Central memory CD4-positive, alpha-beta T cell (primary cell): ENCODE data around the gene ELOF1.
"Not testable (repeated sequence)": the region's sequence is repeated elsewhere in the genome, so short reads cannot be mapped to it uniquely, and the experiment has no call there.

ENCODE experiments used
- DNase-seq: peaks from one replicate; pipeline ENCODE4 v3.0.0; 2022
- total RNA-seq, 3 experiments: gene quantifications; one replicate each; lab custom pipeline; 2026; lab: John Stamatoyannopoulos, UW

The ELOF1 gene
- 13.7 to 50.5 (median 27.6) reads per million in 3 experiments for total RNA-seq

DNA sequence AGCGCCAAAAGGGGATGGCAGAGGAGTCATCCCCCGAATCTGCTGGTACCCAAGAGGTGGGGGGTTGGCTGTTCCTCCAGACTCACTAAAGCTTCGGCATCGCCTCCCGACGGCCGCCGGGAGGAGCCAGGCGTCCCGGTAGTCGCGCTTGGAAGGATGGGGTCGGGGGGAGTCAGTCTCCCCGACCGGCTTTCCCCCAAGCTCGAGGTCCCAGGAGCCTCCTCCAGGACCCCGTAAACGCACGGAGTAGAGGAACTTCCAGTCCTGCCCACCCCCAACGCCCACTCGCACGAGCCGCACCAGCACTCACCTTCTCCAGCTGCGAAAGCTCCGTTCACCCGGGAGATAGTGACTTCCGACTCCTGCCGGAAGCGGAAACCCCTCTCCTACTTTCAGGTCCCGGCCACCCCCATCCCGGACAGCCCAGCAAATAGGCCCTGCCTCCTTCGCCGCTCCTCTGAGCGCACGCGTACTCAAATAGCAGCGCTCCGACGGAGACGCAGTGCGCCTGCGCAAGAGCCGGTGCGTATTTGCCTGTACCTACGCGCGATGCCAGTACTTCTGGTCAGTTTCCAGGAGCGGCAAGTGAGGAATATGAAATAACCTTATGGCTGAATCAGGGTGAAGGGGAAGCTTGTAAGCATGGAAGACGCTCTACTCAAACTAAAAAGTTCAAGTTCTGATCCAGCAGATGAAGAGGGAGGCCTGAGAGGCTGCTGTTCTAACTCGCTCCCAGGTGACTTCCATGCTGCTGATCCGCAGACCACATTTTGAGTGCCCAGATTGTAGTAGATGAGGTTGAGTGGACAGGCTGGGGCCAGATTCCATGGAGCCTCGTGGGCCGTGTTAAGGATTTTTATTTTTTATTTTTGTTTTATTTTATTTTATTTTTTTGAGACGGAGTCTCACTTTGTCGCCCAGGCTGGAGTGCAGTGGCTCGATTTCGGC, at the start of gene ELOF1:
Gene ELOF1 (minus strand): TSS at position 350 of the 948 bp plus-strand sequence. CDS start 4,883 bp downstream, outside the sequence.
- peak; percentile 96 for DNase-seq

DNA sequence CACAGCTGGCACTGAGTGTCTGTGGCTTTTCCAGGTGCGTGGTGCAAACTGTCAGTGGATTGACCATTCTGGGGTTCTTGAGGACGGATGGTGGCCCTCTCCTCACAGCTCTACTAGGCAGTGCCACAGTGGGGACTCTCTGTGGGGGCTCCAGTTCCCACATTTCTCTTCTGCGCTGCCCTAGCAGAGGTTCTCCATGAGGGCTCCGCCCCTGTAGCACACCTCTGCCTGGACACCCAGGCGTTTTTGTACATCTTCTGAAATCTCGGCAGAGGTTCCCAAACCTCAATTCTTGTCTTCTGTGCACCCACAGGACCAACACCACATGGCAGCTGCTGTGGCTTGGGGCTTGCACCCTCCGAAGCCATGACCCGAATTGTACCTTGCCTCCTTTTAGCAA, 47.5 kb upstream of the ELOF1 start:
- DNase-seq, result no peak

- DNase-seq, result not testable (repeated sequence)
Measured at GRCh38 chr19:11599704-11600103, 40.7 kb upstream of the ELOF1 start.

DNA sequence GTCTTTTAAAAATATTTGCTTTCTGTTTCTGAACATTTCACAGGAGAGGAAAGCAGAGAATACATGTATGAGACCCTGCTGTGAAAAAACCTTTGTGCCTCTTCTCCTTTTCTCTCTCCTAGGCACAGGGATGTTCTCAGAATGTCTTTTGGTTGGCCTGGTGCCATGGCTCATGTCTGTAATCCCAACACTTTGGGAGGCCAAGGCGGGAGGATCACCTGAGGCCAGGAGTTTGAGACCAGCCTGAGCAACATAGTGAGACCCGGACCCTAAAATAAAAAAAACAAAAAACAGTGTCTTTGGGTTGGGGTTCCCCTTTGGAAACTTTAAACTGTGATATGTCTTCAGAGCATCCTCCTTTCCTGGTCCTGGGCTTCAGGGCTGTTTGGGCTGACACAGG, 39.7 kb upstream of the ELOF1 start:
- DNase-seq, result no peak

DNA sequence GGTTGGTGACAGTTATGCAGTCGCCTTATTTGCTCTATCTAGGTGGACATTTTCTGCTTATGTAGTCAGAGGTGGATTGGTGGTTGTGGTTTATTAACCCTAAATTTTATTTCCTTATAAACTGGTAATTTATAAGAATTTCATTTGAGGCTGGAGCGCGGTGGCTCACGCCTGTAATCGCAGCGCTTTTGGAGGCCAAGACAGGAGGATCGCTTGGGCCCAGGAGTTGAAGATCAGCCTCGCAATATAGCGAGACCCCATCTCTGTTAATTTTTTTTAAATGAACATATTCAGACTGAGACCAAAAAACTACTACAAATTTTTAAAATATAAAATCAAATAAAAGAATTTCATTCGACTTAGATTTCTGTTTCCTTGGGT, 39.1 kb upstream of the ELOF1 start:
- no peak for DNase-seq

DNA sequence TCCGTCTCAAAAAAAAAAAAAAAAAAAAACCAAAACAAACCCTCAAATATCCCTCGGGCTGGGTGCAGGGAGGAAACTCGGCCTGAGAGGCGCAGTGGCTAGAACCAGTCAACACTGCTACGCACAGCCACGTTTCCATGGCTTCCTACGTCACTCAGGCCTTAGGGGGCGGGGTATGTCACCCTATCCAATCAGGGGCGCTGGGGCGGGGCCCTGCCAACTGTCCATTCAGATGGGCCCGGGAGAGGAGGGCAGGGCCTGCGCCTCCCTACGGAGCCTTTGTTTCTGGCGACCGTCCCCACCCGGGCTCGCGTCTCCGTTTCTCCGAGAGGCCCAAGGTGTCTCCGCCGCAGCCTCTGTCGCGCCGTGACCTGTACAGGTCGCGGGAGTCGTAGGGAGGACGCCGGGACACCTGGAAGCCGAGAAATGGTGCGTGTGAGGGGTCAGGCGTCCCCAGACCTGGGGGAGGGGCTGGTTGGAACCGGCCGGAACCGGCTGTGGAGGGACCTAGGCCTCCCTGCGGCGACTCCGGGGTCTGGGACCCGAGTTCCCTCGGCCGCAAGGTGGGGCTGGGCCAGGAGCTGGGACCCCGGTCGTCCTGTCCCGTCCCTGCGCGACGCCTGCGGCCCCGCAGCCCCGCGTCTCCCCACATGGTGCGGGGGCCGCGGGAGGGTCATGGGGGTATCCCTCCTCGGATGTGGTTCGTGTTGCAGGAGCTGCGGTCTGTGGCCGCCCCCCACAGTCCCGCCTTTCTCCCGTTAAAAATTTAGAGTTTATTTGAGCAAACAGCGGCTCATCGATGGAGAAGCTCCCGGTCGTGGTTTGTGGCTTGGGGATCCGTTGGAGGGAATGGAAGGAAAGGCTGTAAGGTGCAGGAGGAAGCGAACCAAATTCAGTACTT, 38.4 kb upstream of the ELOF1 start, which contains the start of gene ZNF627:
Gene ZNF627 (plus strand): TSS at position 282 of the 901 bp plus-strand sequence. CDS start 145 bp downstream, at position 427.
- DNase-seq, result peak; percentile 97

GRCh38 chr19:11596156-11596555, 37.1 kb upstream of the ELOF1 start:
- DNase-seq, result no peak

GRCh38 chr19:11594084-11594483, 35.1 kb upstream of the ELOF1 start:
- DNase-seq, result no peak

DNA sequence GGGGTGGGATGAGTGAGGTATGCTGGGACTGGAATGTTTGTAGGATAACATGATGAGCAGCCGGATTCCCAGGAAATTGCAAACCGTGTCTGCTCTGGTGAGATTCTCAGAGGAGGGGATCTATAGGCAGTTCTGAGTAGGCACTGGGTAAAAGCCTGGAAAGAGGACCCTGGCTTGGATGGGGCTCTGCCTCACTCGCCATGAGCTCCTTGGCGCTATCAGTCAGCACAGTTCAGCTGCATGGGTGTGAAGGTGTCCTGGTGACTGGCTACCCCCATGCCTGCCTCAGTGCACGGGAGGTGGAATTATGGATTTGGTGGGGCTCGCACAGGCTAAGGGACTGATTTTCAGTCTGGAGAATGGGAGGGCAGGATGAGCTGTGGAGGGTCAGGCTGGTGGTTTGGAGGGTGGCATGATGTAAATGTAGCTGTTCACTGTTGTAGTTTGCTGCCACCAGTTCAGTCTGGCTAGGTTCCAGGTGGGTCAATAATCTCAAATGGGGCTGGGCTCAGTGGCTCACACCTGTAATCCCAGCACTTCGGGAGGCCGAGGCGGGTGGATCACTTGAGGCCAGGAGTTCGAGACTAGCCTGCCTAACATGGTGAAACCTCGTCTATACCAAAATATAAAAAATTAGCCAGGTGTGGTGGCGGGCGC, 29.1 kb upstream of the ELOF1 start:
- no peak for DNase-seq

- peak; percentile 68 for DNase-seq
Measured at GRCh38 chr19:11587302-11587974, 28.4 kb upstream of the ELOF1 start.

DNA sequence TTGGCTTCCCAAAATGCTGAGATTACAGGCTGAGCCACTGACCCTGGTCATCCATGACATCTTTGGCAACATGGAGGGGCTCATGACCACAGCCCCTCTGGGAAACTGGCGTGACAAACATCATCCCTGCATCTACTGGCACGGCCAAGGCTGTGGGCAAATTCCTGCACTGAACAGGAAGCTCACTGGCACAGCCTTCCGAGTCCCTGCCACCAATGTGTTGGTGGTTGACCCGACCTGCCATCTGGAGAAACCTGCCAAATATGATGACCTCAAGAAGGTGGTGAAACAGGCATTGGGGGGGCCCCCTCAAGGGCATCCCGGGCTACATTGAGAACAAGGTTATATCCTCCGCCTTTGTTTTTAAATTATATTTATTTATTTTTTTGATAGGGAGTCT, 27.3 kb upstream of the ELOF1 start:
- DNase-seq, result no peak

DNA sequence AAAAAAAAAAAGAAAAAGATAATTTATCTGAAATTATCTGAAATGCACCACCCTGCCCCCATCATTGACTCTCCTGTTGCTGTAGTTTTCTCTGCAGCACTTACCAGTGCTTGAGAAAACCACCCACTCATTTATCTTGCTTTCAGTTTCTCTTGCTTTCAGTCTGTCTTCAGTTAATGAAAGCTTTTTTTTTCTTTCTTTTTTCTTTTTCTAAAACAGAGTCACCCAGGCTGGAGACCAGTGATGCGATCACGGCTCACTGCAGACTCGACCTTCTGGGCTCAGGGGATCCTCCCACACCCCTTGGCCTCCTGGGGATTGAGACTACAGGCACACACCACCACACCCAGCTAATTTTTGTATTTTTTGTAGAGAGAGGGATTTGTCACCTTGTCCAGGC, 22.7 kb upstream of the ELOF1 start:
- peak; percentile 37 for DNase-seq

DNA sequence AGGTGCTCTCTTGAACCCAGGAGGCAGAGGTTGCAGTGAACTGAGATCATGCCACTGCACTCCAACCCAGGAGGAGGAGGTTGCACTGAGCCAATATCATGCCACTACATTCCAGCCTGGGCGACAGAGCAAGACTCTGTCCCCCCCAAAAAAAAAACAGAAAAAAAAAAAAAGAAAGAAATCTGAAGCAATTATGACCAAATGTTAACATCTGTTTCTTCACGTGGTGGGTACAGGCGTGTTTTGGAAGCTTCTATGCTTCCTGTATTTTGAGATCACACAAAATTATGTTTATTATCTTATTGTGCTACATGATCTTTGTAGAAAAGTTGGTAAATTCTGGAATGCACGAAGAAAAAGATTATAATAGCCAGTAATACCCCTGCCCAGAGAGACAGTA, 21.1 kb upstream of the ELOF1 start:
- no peak for DNase-seq

DNA sequence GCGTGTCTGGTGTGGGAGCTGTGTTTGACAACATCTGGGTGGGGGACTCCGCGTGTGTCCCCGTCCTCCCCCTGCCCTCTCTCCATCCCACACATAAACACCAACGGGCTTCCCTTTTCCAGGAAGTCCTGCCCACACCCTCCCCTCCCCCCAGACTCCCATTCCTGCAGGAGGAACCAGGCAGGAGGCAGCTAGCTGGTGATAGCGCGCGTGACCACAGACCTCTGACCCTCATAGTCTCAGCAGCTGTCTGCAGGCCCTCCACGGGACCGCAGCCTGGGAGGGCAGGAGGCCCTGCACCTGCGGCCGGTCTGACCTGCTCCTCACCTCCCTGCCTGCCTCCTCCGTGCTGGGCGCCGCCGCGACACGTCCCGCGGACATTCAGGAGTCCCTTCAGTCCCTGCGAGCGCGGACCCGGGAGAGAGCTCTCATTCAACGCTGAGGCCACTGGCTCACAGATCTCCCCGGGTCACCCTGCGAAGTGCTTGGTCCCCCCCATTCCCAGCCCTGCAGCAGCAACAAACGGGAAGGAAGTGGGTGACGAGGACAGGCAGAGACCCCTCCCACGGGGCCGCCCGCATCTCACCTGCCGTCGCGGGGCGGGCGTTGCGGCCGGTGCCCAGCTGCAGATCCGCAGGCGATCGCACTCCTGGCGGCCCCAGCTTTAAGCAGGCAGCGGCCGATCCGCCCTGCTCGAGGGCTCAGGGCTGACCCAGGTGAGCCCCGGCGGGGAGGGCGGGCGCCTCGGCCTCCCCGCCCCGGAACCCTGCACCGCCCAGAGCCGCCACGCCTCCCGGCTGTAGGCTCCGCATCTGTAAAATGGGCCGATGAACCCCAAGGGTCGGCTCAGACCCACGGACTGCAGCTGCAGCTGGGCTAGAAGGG, 19.5 kb upstream of the ELOF1 start:
- peak; percentile 25 for DNase-seq

DNA sequence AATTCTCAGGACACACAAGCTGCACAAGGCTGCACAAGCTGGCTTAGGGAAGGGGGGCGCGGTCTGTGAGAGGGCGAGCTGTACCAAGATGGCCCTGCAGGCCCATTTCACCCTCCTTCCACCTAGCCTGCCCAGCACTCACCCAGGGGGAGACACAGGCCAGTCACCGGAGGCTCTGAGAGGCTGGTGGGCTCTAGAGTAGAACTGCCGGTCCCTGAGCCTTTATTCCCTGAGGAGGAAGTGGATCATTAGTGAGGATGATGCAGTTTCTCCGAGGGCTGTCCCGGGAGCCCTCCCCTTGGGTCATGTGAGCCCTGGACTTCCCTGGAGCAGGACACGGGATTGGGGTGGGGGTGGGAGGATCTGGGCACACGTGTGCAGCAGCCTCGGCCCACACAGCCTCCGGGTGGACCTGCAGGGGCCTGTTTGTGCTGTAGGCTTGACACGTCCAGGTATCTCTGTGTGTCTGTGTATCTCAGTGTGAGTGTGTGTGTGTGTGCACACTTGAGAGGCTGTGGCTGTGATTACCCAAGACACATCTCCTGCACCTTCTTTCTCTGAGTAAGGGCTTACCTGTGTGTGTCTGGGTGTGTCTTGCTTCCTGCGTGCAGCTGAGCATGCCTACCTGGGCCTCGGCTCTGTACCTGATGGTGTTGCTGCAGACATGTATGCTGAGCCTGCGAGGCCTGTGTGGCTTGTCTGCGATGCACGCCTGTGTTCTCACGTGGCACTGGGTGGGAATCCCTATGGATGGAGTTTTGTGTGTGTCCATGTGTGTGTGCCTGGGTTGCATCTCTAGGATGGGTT, 18.6 kb upstream of the ELOF1 start, which contains the start of gene ACP5:
Gene ACP5 (minus strand): TSS at position 195 of the 807 bp plus-strand sequence. CDS start 328 bp downstream, outside the sequence.
- peak; percentile 11 for DNase-seq

GRCh38 chr19:11576227-11576626, 17.2 kb upstream of the ELOF1 start:
- DNase-seq, result no peak

DNA sequence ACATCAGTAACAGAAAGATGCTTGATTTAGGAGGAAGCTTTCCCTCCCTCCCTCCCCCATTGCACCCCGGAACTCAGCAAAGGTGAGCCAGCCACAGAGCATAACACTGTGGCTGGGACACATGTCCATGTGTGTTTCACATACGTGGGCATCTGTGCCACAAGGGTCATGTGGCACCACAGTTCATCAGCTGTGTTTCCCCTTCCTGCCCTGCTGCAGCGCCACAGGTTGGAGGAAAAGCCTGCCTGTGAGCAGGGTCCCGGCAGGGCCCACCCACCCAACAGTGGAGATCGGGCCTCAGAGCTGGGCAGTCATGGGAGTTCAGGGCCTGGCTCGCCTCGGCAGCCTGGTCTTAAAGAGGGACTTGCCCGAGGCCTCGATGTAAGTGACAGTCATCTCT, 15.7 kb upstream of the ELOF1 start:
- no peak for DNase-seq

DNA sequence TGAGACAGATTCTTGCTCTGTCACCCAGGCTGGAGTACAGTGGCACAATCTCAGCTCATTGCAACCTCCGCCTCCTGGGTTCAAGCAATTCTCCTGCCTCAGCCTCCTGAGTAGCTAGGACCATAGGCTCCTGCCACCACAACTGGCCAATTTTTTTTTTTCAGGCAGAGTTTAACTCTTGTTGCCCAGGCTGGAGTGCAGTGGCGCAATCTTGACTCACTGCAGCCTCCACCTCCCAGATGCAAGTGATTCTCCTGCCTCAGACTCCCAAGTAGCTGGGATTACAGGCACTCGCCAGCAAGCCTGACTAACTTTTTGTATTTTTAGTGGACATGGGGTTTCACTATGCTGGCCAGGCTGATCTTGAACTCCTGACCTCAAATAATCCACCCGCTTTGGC, 14.7 kb upstream of the ELOF1 start:
- not testable (repeated sequence) for DNase-seq

GRCh38 chr19:11573354-11573753, 14.3 kb upstream of the ELOF1 start:
- not testable (repeated sequence) for DNase-seq

DNA sequence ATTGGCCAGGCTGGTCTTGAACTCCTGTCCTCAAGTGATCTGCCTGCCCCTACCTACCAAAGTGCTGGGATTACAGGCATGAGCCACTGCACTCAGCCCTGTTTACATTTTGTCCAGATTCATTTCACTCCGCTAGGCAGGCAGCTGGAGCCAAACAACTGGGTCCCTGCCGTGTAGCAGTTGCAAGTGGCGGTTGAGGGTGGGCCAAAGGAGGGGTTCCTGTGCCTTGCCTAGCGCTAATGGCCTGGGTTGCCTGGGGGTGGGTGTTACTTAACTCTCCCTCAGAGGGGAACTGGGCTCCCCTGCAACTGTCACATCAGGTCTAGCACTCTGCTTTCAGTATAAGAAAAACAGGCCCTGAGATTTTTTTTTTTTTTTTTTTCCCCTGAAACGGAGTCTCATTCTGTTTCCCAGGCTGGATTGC, 11.0 kb upstream of the ELOF1 start:
- no peak for DNase-seq
